Activated CD4-positive, alpha-beta T cell treated with anti-CD3 and anti-CD28 coated beads, Interleukin-2, Interleukin-4, amounts not matched to agents 100 ng/mL and 50 ng/mL, durations not matched to agents 16 hours and 8 hours (primary cell): ENCODE measurements around the gene DLG3.

Source experiments
- DNase-seq: peaks from one replicate; pipeline ENCODE4 v3.0.0-alpha.2; 2020; ENCODE audit warnings: low spot score

Gene DLG3

DNA sequence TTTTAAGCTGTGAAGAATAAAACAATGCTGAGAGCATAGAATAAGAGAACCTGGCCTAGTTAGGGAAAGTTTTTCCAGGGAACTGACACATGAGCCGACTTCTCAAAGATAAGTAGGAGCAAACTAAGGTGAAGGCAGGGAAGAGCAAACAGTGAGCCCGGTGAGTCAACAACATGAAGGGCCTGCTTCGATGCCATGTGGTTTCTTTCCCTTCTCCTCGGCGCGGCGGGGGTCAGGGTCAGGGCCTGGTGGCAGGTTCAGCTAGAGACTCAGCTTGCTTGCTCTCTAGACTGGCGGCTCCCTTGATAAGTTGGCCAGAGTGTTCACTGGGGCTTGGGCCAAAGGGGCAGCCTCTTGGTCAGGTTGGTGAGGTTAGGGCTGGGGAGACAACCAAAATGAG, 81.1 kb downstream of the DLG3 start:
- DNase-seq: no peak

DNA sequence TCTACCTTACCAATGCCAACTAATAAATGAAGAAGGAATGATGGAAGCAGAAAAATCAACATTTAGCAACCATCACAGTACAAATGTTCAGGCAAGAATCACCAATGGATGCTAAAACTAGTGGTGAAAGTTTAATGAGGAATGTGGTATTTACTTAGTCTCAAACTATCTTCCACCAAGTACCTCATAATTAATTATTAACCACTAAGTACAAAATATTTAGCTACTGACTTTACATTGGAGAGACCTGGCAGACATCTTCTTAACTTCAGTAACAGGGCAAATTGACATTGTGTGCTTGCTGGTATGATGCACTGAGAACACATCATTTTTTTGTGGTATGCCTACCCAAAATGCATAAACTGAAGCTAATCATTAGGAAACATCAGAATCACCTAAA, 82.4 kb downstream of the DLG3 start:
- DNase-seq: no peak

DNA sequence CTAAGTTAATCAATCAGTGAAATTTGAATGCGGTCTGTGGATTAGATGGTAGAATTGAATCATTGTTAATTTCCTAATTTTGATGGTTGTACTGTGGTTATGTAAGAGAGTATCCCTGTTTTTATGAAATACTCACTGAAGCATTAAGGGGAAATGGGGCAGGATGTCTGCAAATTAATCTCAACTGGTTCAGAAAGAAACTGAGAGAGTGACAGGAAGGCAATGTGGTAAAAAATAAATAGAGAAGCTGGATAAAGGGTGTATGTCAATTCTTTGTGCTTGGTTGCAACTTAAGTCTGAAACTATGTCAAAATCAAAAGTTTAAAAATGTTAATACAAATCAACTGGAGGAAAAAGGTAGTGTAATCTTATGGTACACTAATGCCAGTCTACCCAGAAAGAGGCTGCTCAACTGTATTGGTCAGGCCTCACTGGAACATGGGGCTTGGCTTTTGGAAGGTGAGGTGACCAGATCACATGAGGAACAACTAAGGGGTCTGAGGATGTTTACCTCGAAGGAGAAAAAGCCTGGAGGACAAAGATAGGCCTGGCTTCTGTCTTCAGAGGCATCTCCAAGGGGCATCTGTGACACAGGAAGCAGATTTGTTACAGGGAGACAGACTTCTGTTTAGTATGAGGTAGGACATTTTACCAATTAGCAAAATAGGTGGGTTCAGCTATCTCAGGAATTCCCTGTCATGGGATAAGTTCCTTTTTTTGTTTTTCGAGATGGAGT, 83.1 kb downstream of the DLG3 start:
- DNase-seq: no peak

DNA sequence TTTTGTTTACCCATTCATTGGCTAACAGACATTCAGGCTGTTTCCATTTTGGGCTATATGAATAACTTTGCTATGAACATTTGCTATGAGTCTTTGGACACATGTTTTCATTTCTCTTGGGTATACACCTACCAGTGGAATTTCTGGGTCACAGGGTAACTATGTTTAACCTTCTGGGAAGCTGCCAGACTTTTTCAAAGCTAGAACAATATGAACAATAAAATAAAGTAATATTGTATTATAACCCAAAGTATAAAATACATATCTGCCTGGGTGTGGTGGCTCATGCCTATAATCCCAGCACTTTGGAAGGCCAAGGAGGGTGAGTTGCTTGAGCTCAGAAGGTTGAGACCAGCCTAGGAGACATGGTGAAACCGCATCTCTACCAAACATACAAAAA, 90.6 kb downstream of the DLG3 start:
- DNase-seq: no peak

DNA sequence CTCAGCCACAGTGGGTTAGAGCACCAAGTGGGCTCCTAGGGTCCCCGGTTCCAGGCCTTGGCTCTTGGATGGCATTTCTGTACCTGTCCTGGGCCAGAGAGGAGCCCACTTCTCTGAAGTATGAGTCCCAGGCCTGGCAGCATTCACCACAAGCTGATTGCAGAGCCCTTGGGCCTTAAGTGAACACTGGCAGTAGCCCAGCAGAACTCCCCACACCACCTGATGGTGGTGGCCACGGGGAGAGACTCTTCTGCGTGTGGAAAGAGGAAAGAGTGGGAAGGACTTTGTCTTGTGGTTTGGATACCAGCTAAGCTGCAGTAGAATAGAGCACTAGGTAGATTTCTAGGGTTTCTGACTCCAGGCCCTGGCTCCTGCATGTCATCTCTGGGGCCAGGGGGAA, 104.8 kb downstream of the DLG3 start:
- DNase-seq: no peak

DNA sequence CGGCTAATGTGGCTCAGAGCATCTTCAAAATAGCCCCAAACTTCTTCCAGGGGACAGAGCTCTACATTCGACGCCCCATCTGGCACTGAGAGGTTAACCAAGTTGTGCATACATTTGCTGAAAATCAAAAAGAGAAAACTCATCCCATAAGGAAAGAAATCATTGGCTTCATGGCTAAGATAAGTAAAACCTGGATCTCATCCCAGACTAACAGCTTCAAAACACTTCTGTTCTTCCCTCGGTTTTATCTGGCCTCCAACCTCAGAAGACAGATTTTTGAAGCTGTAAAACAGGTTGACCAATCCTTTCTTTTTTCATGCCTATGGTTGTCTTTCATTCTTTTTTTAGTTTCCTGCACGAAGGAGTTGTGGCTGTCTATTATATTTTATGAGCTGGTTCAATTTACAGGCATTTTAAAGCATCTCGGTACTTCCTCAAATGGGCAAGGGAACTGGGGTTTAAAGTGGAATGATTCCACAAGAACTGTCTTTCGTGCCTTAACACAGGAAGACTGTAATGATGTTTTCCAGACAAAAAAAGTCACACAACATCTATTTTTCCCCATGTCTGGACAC, 107.6 kb downstream of the DLG3 start:
- no peak for DNase-seq

DNA sequence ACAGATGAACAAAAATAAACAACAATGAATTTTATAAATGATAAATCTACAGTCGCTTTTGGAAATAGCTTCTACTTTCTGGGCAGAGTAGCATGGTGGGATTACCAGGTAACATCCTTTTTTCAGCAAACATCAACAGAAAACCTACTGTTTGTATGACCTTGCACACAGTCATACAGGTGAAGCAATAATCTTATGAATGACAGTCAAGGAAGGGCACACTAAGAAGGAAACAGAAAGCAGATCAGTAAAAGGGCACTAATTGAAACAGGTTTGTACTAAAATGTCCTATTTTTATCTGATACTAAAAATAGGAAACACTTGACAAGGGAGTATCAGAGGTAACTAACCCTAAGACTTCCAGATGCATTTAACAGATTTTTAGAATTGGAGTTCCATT, 108.9 kb downstream of the DLG3 start:
- DNase-seq: peak; percentile 22

DNA sequence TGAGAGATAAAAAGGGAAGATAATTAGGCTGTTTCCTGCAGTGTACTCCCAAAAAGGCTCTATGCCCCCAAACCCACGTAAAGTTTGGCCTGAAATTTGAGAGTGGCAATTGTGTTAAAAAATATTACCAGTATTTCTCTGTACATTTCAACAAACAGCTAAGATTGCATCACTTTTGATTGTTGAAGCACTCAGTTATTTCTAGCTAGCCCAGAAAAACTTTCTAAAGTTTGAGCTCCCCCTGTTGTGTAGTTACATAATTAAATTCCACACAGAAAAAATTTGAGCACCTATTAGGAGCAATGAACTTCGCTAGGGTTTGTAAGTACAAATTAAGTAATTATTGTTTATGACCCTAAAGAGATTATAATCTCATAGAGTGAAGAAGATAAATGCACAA, 109.4 kb downstream of the DLG3 start:
- no peak for DNase-seq

DNA sequence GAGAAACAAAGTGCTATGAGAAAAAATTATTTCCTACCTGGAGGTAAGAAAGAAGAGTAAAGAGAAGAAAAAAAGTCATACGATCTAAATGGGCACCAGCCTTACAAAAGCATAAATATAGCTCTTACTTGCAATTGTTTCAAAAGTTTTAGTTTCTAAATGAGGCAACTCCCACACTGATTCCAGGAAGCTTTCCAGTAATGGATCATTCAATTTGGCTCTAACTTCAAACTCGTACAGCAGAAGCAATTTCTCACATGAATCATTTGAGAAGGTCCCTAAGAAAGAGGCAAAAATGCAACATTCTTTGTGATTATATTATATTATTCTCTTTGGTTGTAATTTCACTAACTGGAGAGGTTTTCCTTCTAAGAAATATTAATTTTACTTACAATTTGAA, 109.9 kb downstream of the DLG3 start:
- DNase-seq: no peak

DNA sequence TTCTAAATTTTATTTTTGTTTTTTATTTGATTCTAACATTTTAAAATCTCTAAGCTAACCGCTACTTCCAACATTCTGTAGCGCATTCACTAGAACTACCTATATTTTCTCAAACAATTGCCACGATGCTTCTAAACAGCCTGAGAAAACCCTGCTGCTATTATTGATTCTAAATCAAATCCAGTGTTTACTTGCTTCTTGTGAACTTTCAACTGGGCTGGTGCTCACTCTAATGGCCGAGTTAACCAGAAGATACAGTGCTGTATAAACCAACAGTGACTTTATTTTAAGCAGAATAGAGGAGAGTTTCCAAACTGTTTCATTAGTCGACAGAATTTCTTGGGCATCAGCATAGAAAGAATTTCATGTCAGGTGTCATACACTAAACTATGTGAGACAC, 110.3 kb downstream of the DLG3 start:
- no peak for DNase-seq
